Measurements from ENCODE around the gene TRIM16.
"Not testable (repeated sequence)": the region's sequence is repeated elsewhere in the genome, so short reads cannot be mapped to it uniquely, and the experiment has no call there.

The TRIM16 gene

GRCh38 chr17:15658296-15658695, 25.8 kb downstream of the TRIM16 start:
- ChIA-PET POLR2A (no interaction called here), CTCF (no interaction called here)

DNA sequence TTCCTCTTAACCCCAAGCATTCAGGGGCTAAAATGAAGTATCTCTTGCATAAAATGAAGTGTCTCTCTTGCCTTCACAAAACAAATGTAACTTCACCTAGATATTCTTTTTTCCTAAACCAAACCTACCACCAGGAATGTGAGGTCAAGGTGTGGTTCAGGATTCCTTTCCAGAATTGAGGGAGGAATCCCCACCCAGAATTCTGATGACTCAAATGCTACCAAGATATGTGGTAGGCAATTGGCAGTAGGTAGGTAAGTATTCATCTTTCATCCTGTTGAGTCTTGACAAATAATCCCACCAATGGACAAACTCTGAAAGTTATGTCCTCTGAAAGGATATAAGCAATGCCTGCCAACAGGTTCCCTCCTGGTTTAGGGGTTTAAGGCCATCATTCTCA, 26.2 kb downstream of the TRIM16 start:
- DNase-seq (ENCODE audit: low read depth, low spot score): no peak
- TF ChIP-seq CTCF (IDR thresholded peaks at IDR 0.05; ENCODE audit: insufficient read depth, low read length, missing control alignments): no peak
- ChIA-PET POLR2A (no interaction called here), CTCF (no interaction called here)
- H3K4me3 ChIP-seq (ENCODE audit: low read depth, low read length): no peak overlapping the region

More at GRCh38 chr17:15658296-15658695, 25.8 kb downstream of the TRIM16 start:
- no peak for TF ChIP-seq CTCF (IDR thresholded peaks at IDR 0.05; ENCODE audit: insufficient read depth, low read length, missing control alignments)
- no peak for DNase-seq (ENCODE audit: low read depth, low spot score)
- H3K4me3 ChIP-seq (ENCODE audit: low read depth, low read length): no peak overlapping the region

DNA sequence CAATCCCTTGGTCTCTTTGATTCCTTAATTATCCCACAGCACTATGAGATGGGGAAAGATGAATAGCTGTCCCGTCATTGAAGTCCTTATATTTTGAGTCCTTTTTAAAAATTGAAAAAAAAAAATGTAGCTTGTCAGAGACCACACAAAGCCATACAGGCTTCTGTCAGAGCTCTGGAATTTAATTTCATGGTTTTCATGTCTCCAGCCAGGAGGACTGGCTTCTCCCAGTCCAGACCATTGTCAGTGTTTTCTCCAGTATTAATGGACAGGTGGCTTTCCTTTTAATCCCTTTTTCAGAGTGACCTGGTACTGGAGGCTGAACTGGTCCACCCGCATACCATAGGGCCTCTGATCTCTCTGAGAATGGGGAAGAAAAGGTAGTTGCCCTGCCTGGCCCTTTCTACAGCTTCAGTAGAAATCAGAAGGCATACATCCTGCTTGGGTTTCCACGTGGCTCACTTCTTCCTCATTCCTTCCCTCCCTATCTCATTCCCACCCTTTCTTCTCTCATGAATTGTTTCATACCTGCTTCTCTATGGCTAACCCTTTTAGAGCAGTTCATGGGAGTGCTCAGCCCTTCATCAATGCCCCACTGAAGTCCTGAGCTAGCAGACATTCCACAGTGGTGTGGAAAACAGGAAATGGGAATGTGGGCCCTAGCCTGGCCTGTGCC, 29.1 kb downstream of the TRIM16 start:
- no peak for DNase-seq (ENCODE audit: low read depth, low spot score)
- CTCF ChIA-PET: no interaction called here
- H3K4me3 ChIP-seq (ENCODE audit: low read depth, low read length): no peak overlapping the region
- POLR2A ChIA-PET: no interaction called here
- TF ChIP-seq CTCF (IDR thresholded peaks at IDR 0.05; ENCODE audit: insufficient read depth, low read length, missing control alignments): no peak

GRCh38 chr17:15654401-15654800, 29.7 kb downstream of the TRIM16 start:
- CTCF ChIA-PET; POLR2A ChIA-PET; DNase-seq (ENCODE audit: low read depth, low spot score); H3K4me3 ChIP-seq (ENCODE audit: low read depth, low read length): not testable (repeated sequence)

GRCh38 chr17:15652960-15653359, 31.2 kb downstream of the TRIM16 start:
- CTCF ChIA-PET: no interaction called here
- TF ChIP-seq CTCF (IDR thresholded peaks at IDR 0.05; ENCODE audit: insufficient read depth, low read length, missing control alignments): no peak
- no peak for DNase-seq (ENCODE audit: low read depth, low spot score)
- H3K4me3 ChIP-seq (ENCODE audit: low read depth, low read length): no peak overlapping the region
- POLR2A ChIA-PET: no interaction called here

DNA sequence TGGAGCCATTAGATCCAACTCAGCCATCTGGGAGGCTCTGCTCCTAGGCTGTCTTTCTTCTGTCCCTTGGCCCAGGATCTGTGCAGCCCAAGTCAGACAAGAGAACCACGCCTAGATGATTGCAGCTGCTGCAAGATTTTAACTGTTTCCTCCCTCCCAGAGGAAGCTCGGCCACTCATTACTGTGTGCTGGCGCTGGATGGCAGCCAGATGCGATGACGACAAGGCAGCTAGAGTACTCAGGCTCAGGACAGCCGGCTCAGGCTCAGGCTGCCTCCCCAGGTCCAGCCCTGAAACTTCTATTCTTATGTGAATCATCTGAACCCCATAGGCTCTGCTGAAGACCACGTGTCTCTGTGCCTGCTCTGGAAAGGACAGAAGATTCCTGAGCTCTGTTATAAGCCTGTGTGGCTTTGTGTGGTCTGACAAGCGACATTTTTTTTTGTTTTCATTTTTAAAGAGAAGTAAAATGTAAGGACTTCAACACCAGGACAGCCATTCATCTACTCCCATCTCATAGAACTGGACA, 32.5 kb downstream of the TRIM16 start:
- POLR2A ChIA-PET: interaction anchor here (1.0 kb wide), 1 partner anchor 259 kb away, joined by 3 read pairs; no protein-coding TSS in a partner anchor
- CTCF ChIA-PET: no interaction called here
- peak; percentile 91 for DNase-seq (ENCODE audit: low read depth, low spot score)
- no peak for TF ChIP-seq CTCF (IDR thresholded peaks at IDR 0.05; ENCODE audit: insufficient read depth, low read length, missing control alignments)
- H3K4me3 ChIP-seq (ENCODE audit: low read depth, low read length): peak overlapping the region; percentile 99

Data from AG04449 (cell line).